Gastrocnemius medialis (tissue), 4 donors: ENCODE results near the gene PER3. TPM values are rescaled to one million over a fixed set of nuclear protein-coding genes. Genes with fewer than 3 reads are reported as not detected.

Experiments used
- ATAC-seq, 2 donors: fragments of 150-250 bp; one replicate each; pipeline ENCODE4 v1.9.1; 2016
- DNase-seq, 2 donors: peaks; one replicate each; pipeline ENCODE4 v3.0.0-alpha.2; 2019
- H3K27ac ChIP-seq, 4 donors: fragments of 200-600 bp; sonication (generic); 1 replicate in 1 of 4; 2 replicates in 3 of 4; pipeline ENCODE4 v1.5.1; 2016 to 2018; ENCODE audit warnings: mild to moderate bottlenecking in 2 of 4, moderate library complexity in 1 of 4
- H3K27me3 ChIP-seq, 3 donors: fragments of 200-600 bp; sonication (generic) in 2 of 3; 1 replicate in 1 of 3; 2 replicates in 2 of 3; pipeline versions ENCODE4 v1.5.1 to v1.6.0; 2016 to 2019; ENCODE audit warnings: mild to moderate bottlenecking in 1 of 3, moderate library complexity in 1 of 3
- H3K36me3 ChIP-seq, 2 donors: fragments of 200-600 bp; sonication (generic) in 1 of 2; one replicate each; pipeline ENCODE4 v1.5.1; 2017 to 2018
- H3K4me1 ChIP-seq, 2 donors: fragments of 200-600 bp; sonication (generic) in 1 of 2; one replicate each; pipeline ENCODE4 v1.5.1; 2016 to 2017; ENCODE audit warnings: mild to moderate bottlenecking in 2 of 2
- H3K4me3 ChIP-seq, 4 donors: fragments of 200-600 bp; sonication (generic) in 3 of 4; 1 replicate in 1 of 4; 2 replicates in 3 of 4; pipeline ENCODE4 v1.5.1; 2016 to 2019; ENCODE audit warnings: mild to moderate bottlenecking in 2 of 4
- H3K9me3 ChIP-seq, 3 donors: fragments of 200-600 bp; sonication (generic) in 2 of 3; 1 replicate in 1 of 3; 2 replicates in 2 of 3; pipeline ENCODE4 v1.5.1; 2016 to 2019
- CTCF ChIP-seq, 5 experiments: fragments of 450-650 bp in 3 of 5; fragments of 200-600 bp in 2 of 5; sonication (generic) in 2 of 5; IDR thresholded peaks in 4 of 5; conservative IDR thresholded peaks in 1 of 5; 1 replicate in 4 of 5; 2 replicates in 1 of 5; pipeline ENCODE4 v1.5.1; 2016 to 2019; ENCODE audit warnings: antibody characterized with exemption in 5 of 5, mild to moderate bottlenecking in 3 of 5, moderate library complexity in 3 of 5
- POLR2A ChIP-seq, 2 donors: fragments of 450-650 bp; IDR thresholded peaks; one replicate each; pipeline ENCODE4 v1.6.1; 2017; ENCODE audit warnings: antibody characterized with exemption in 2 of 2, mild to moderate bottlenecking in 2 of 2, moderate library complexity in 2 of 2
- in situ Hi-C, 4 donors: fragments of 200-750 bp; cut with MboI; loops; one replicate each; pipeline versions ENCODE4 v1.15.0 to v1.8.0; 2017; ENCODE audit warnings: low sequenced_read_pairs in 4 of 4
- intact Hi-C: fragments of 100-400 bp; cut with DNase I; formaldehyde crosslinking; loops from one replicate; pipeline ENCODE4 v1.15.1; 2023; ENCODE audit warnings: low total_unique reads
- total RNA-seq, 4 donors: library from RNA; depleted of rRNA; stranded (reverse); fragments of >200 nt; gene quantifications; one replicate each; pipeline versions ENCODE4 v1.1.0 to v1.2.3, GENCODE V29; 2016

Gene PER3
- total RNA-seq, 4 donors from 2014 or later = 3.7 to 7.1 (median 5.5) TPM

DNA sequence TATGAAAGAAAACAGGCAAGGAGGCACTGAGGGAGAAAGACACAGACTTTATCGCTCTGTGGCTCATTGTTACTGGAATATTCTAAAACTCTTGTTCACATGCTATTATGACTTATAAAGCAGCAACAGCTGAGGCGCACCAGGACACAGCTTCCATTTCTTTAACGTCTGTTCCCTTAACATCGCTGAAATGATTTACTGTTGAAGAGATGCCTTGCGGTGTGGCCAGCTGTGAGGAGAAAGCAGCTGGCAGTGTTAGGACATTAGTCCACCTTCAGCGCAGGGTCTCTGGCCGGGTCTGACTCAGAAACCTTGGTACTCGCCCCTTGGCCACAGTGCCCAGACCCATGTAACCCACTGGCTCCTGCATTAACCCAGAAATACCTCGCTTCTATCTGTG is 3.1 kb upstream of the PER3 start:
- DNase-seq = no peak
- Histone ChIP-seq H3K9me3 (no peaks in the 10 kb centered on the region), H3K36me3 (peaks cover 2 to 49% of the 10 kb centered on the region in 2 donors), H3K4me3 (no peak overlapping the region), H3K27me3 (no peaks in the 10 kb centered on the region), H3K4me1 (peaks cover 15 to 17% of the 10 kb centered on the region in 2 donors), H3K27ac (no peak overlapping the region)
- TF ChIP-seq CTCF (IDR thresholded peaks at IDR 0.05 in 4 of 5, conservative IDR thresholded peaks at IDR 0.05 in 1 of 5) (no peak), POLR2A (IDR thresholded peaks at IDR 0.05) (no peak)
- in situ Hi-C loops = no loop called here
- intact Hi-C loops = loop anchor here (5.0 kb wide), 1 partner anchor 1096 kb away; the partner anchor contains the start of gene ENO1
- no peak for ATAC-seq

DNA sequence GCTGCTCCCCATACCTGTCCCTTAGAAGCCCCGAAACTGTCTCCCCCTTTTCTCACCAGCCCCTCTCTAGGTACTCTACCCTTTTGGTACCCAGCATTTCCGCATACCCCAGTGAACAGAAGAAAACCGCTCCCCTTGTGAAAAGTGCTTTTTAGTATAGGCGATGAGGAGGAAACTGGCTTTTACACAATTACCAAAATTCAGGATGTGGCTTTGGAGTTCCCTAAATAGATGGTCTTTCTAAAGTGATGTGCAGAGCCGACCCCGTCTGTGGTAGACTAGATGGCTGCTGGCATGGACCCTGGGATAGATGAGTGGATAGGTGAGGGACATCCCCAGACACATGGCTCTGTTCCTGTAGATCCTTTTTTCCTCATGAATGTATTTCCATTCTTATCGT is 2.6 kb upstream of the PER3 start:
- TF ChIP-seq POLR2A (IDR thresholded peaks at IDR 0.05) (no peak), CTCF (IDR thresholded peaks at IDR 0.05 in 4 of 5, conservative IDR thresholded peaks at IDR 0.05 in 1 of 5) (no peak)
- no peaks in the 10 kb centered on the region for H3K27me3 ChIP-seq
- peak overlapping the region in 2 of 4 donors; percentile 96 to 98 for H3K27ac ChIP-seq
- H3K36me3 ChIP-seq = peaks cover 2 to 50% of the 10 kb centered on the region in 2 donors
- in situ Hi-C loops (no loop called here), intact Hi-C loops (loop anchor here (5.0 kb wide), 1 partner anchor 1096 kb away; the partner anchor contains the start of gene ENO1)
- no peak overlapping the region for H3K4me3 ChIP-seq
- ATAC-seq = no peak
- no peaks in the 10 kb centered on the region for H3K9me3 ChIP-seq
- peaks cover 15 to 20% of the 10 kb centered on the region in 2 donors for H3K4me1 ChIP-seq
- no peak for DNase-seq

GRCh38 chr1:7781923-7782495 is 2.1 kb upstream of the PER3 start:
- Histone ChIP-seq H3K27me3 (no peaks in the 10 kb centered on the region), H3K36me3 (peaks cover 2 to 52% of the 10 kb centered on the region in 2 donors), H3K27ac (peak overlapping the region; percentile 31 to 98 (median 96)), H3K4me1 (peaks cover 15 to 25% of the 10 kb centered on the region in 2 donors), H3K9me3 (no peaks in the 10 kb centered on the region), H3K4me3 (no peak overlapping the region)
- in situ Hi-C loops (no loop called here), intact Hi-C loops (loop anchor here (5.0 kb wide), 1 partner anchor 1095 kb away; the partner anchor contains the start of gene ENO1)
- ATAC-seq (no peak), DNase-seq (no peak)
- TF ChIP-seq CTCF (IDR thresholded peaks at IDR 0.05 in 4 of 5, conservative IDR thresholded peaks at IDR 0.05 in 1 of 5) = no peak
- TF ChIP-seq POLR2A (IDR thresholded peaks at IDR 0.05) = no peak

- Histone ChIP-seq H3K4me1 (peaks cover 15 to 26% of the 10 kb centered on the region in 2 donors), H3K4me3 (peak overlapping the region; percentile 65 to 80 (median 74)), H3K27ac (peak overlapping the region; percentile 94 to 98 (median 96)), H3K9me3 (no peaks in the 10 kb centered on the region), H3K36me3 (peaks cover 2 to 45% of the 10 kb centered on the region in 2 donors), H3K27me3 (no peaks in the 10 kb centered on the region)
- DNase-seq = peak; percentile 52 to 82
- in situ Hi-C loops = no loop called here
- TF ChIP-seq CTCF (IDR thresholded peaks at IDR 0.05 in 4 of 5, conservative IDR thresholded peaks at IDR 0.05 in 1 of 5) (no peak), POLR2A (IDR thresholded peaks at IDR 0.05) (no peak)
- ATAC-seq = peak in 1 of 2 donors; percentile 31
- intact Hi-C loops = loop anchor here (5.0 kb wide), 1 partner anchor 1094 kb away; the partner anchor contains the start of gene ENO1
Measured at GRCh38 chr1:7783178-7783711, 846 bp upstream of the PER3 start.
